ENCODE data around the gene SLC9A9. TPM values are rescaled to one million over a fixed set of nuclear protein-coding genes. Genes with fewer than 3 reads are reported as not detected.

The SLC9A9 gene
- polyA plus RNA-seq, 1 of the 3 experiments (the other 2 are of a cell fraction), result 0.05 TPM

- TF ChIP-seq REST (IDR thresholded peaks at IDR 0.05; ENCODE audit: low read depth, low read length) (no peak), GATA2 (CRISPR knock-in tag; IDR thresholded peaks at IDR 0.05) (no peak), RCOR1 (IDR thresholded peaks at IDR 0.05; ENCODE audit: low read length) (no peak), PBX3 (IDR thresholded peaks at IDR 0.05) (no peak)
- TF ChIP-seq, protein P1, sequence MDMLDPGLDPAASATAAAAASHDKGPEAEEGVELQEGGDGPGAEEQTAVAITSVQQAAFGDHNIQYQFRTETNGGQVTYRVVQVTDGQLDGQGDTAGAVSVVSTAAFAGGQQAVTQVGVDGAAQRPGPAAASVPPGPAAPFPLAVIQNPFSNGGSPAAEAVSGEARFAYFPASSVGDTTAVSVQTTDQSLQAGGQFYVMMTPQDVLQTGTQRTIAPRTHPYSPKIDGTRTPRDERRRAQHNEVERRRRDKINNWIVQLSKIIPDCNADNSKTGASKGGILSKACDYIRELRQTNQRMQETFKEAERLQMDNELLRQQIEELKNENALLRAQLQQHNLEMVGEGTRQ (IDR thresholded peaks at IDR 0.05; ENCODE audit: borderline replicate concordance, low read depth, low read length), result no peak
Measured at GRCh38 chr3:143608966-143609365, 239.3 kb downstream of the SLC9A9 start (continued).

DNA sequence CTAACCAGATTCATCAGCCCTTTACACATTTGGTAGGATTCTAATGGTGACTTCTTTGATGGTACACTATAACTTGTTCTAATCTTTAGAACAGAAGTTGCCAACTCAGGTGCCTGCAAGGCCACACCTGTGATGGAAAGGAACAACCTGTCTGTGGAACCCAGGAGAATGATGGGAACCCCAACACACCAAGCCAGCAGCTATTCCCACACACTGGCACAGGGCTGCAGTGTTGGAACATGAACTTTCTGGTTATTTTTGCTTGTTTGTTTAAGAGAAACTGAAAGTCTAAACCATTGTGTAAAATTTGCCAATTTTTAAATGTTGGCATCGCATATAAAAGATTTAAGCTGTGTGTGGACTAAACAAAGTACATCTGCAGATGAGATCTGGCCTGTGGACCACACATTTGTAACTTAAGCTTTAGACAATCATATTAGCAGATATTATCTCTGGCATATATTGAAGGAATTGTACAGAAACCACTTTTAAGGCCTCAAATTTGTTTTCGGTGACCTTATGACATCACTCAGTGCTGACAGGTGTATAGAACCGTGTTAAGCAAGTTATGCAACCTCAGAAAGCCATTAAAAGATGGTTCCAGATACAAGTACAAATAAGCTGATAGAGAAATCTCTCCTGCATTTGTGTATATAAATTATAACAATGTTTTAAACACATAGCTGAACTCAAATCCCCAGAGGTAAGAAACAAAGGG, 242.9 kb downstream of the SLC9A9 start:
- no peak for DNase-seq
- CTCF ChIA-PET, result interaction anchor here (1.7 kb wide), 1 partner anchor 69 kb away, joined by 7 read pairs; no protein-coding TSS in a partner anchor
- WGBS (ENCODE audit: low lambda C conversion rate), result 3% methylated on average over 3 of the region's 3 CpGs

More for the DNA sequence above, 242.9 kb downstream of the SLC9A9 start:
- H3K9ac ChIP-seq, result no peak overlapping the region
- POLR2A ChIA-PET, result no interaction called here
- H3K27me3 ChIP-seq (ENCODE audit: insufficient read depth), result no peaks in the 10 kb centered on the region; the same call in 1 of the 2 replicates
- H4K20me1 ChIP-seq (ENCODE audit: insufficient read depth), result no peaks in the 10 kb centered on the region
- TF ChIP-seq MEF2A (IDR thresholded peaks at IDR 0.05; ENCODE audit: borderline replicate concordance, low read depth), result no peak
- TF ChIP-seq ZBTB33 (IDR thresholded peaks at IDR 0.05; ENCODE audit: borderline replicate concordance, low read depth), result no peak
- TF ChIP-seq, protein P2, sequence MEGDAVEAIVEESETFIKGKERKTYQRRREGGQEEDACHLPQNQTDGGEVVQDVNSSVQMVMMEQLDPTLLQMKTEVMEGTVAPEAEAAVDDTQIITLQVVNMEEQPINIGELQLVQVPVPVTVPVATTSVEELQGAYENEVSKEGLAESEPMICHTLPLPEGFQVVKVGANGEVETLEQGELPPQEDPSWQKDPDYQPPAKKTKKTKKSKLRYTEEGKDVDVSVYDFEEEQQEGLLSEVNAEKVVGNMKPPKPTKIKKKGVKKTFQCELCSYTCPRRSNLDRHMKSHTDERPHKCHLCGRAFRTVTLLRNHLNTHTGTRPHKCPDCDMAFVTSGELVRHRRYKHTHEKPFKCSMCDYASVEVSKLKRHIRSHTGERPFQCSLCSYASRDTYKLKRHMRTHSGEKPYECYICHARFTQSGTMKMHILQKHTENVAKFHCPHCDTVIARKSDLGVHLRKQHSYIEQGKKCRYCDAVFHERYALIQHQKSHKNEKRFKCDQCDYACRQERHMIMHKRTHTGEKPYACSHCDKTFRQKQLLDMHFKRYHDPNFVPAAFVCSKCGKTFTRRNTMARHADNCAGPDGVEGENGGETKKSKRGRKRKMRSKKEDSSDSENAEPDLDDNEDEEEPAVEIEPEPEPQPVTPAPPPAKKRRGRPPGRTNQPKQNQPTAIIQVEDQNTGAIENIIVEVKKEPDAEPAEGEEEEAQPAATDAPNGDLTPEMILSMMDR (IDR thresholded peaks at IDR 0.05), result no peak
- no peak overlapping the region for H3K4me3 ChIP-seq (ENCODE audit: low read depth in 2 of 2, low read length in 1 of 2)
- no peaks in the 10 kb centered on the region for H3K79me2 ChIP-seq (ENCODE audit: insufficient read depth)
- H3F3A ChIP-seq (replicated peaks; ENCODE audit: insufficient read depth), result no peaks in the 10 kb centered on the region
- no peaks in the 10 kb centered on the region for H3K9me2 ChIP-seq
- no peak overlapping the region for H3K4me2 ChIP-seq
- H3K4me1 ChIP-seq (ENCODE audit: control insufficient read depth in 1 of 2, insufficient read depth in 2 of 2, low read depth in 1 of 2, low read length in 1 of 2), result peaks cover 0 to 12% of the 10 kb centered on the region in 2 experiments; a peak in 1 of 4 replicates
- H3K36me3 ChIP-seq (replicated peaks in 1 of 2; ENCODE audit: control insufficient read depth in 1 of 2, insufficient read depth in 2 of 2, low read length in 1 of 2), result no peaks in the 10 kb centered on the region
- no peak overlapping the region for H3K27ac ChIP-seq (ENCODE audit: low read depth in 2 of 2, low read length in 1 of 2)
- H3K9me3 ChIP-seq, result no peaks in the 10 kb centered on the region
- H2AFZ ChIP-seq (ENCODE audit: low read depth), result no peak overlapping the region

All from SK-N-SH (cell line).